GM21576 (cell line): ENCODE data around the gene LSP1.
"Not testable (repeated sequence)": the region's sequence is repeated elsewhere in the genome, so short reads cannot be mapped to it uniquely, and the experiment has no call there.

ENCODE experiments used
- ATAC-seq: cut with Tn5 transposase; IDR thresholded peaks from one replicate; pipeline ENCODE4 v1.9.1; 2021; ENCODE audit warnings: mild to moderate bottlenecking, moderate library complexity; ENCODE audit not compliant: unreplicated experiment

Gene LSP1

DNA sequence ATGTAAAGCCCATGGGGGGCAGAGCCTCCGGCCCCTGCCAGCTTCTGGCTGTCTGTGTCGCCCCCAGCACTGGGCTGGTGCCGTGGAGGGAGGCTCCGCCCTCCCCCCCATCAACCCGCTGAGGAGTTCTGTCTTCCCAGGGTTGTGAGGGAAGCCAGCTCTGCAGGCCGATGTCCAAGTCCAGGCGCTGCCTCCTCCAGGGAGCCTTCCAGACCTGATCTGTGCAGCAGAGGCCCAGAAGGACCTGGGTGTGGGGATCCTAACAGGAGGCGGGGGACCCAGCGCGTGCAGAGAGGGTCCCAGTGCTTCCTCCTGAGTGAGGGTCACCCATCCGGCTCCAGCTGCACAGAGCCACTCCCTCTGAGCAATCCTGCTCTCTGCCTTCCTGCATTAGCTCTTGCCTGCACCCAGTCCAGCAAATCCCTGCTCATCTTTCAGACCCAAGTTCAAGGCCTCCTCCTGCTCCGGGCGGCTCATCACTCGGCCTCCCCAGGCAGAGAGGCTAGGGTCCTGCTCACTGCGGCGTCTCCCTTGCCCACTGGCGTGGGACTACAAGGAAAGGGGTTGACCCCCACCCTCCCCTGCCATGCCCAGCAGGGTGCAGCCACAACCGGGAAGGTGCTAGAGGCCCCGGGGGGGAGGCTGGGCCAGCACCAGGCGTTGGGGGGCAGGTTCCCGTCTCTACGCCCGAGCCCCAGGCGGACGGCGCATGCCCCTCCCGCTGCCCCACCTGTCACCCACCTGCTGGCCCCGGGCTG, 22.4 kb downstream of the LSP1 start:
- ATAC-seq = no peak

DNA sequence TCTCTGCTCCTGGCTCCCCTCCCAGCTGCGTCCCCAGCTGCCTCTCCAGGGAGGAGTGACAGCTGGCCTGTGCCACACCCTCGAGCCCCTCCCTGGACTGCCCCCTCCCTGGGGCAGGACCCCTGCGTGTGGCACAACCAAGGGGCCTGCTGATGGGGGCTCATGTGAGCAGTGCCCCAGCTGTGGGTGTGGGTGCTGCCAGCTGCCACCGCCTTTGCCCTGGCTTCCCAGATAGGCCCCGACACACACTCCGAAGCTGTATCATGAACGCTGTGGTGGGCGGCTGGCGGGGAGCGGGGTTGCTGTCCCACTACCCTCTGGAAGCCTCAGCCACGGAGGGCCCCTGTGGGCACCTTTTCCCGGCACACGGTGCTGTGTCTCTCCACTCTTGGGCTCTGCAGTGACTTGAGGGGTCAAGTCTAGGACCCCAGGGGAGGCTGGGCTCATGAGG, 23.0 kb downstream of the LSP1 start:
- not testable (repeated sequence) for ATAC-seq

DNA sequence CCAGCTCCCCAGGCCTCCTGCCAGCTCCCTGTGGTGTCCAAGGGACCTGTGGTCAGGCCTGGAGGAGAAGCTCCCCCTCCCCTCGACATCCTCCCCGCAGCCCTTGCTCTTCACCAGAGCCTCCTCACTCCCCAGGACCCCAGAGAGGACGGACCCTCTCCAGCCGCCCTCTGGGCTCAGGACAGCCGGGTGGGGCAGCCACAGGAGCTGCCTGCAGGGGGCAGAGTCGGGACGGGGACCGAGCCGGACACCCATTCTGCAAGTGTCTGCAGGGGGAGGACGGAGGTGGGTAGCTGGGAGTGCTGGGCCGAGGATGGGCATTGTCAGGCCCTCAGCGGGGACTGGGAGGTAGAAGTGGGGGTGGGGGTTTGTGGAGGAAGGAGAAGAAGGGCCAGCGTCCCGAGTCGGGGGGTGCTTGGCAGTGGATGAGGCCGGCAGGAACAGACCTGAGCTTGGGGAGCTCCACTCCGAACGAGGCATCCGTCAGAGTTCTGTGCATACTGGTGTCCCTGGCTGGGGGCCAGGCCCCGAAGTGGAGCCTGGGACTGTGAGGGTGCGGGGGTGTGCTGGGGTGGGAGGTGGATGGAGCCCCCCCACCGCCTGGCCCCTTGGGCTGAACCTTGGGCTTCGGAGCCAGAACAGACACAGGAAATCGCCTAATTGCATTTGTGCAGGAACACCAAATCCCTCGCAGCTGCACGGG, 23.6 kb downstream of the LSP1 start:
- ATAC-seq = no peak

DNA sequence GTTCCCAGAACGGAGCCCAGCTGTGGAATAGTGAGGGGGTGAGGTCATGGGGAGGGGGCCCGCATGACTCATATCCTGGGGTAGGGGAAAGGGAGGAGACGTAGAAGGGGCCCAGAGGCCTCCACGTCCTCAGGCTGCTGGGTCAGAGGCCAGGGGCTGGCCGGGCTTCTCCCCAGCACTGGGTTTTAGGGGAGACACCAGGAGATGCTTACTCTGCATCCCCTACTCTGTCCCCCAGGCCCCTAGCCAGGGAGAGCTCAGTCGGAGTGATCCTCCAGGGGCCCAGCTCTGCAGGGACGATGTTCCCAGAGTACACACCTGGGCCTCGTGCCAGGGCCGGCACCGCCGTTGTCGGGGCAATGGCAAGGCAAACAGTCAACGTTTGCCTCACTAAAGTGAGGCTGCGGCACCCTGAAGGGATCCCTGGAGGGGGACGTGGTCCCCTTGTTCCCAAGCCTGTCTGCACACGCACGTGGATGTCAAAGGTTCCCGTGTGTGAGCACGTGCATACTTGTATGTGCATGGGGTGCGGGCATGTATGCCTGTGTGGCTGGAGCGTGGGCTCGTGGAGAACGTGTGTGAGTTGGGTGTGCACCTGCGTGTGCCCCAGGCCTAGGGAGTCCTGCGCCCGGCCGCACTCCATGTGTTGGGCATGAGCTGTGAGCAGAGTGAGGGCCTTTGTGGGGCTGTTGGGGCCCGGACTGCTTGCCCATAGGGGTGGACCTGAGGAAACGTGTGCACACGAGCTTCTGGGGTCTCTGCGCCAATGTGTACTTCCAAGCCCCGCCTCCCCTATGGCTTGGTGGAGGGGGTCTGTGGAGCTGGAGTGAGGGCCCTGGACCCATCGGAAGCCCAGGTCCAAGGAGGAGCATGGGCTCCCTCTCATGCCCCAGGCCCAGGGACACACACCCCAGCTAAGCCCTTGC, 24.6 kb downstream of the LSP1 start:
- no peak for ATAC-seq

DNA sequence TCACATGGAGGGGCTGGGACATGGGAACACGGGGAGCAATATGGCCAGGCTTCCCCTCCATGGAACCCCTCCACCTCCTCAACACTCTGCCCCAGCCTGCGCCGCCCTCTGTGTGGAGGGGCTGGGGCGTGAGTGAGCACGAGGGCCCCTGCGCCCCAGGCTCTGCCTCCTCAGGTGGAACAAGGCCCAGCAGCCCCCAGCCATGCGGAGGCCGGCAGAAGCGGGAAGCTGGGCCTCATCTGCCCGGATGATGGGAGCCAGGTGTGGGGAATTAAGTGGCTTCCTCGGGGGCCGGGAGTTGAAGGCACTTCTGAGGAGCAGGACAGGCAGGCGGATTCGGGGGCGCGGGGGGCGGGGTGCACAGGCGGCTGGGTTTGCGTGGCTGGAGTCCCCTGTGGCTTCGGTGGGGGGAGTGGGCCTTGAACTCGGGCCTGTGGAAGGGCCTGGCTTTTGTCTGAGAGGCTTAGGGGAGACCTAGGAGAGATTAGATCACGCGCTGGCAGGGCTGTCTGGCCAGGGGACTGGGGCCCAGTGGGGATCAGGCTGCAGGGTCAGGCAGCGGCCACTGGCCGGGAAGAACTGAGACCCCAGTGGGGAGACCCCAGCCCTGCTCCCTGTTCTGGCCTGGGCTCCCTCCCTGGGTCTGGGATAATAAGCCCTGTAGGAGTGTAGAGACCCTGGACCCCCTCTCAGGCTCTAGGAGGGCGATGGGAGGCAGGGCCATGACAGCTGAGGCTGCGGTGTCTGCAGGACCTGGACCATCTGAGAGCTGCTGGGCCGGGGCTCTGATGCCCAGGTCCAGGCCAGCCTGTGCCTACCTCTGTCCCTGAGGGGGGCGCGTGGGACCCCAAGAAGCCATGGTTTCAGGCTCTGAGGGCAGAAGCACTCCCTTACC, 25.5 kb downstream of the LSP1 start:
- ATAC-seq = no peak

DNA sequence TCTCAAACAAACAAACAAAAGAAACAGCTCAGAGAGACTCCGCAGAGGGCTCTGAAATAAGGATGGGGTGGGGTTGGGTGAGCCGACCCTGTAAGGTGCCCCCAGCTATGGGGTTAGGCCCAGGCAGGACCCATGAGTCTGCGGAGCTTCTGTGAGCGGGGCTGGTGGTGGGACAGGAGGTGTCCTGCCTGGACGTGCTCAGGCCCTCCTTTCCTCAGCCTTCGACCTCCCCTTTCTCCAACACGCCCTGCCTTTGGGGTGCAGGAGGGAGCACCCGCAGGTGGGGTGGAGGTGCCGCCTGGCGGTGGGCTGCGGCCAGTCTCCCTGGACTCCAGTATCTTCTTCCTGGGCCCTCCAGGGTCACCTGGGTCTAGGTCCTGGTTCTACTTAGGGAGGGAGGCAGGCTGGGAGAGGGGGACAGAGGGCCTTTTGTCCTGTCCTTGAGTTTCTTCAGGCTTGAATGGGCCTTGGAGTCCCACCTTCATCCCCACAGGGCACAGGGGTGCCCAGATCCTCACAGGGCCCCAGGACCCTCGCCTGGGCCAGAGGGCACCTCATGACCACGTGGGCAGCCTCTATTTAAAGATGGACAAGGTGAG, 26.6 kb downstream of the LSP1 start:
- ATAC-seq = no peak

DNA sequence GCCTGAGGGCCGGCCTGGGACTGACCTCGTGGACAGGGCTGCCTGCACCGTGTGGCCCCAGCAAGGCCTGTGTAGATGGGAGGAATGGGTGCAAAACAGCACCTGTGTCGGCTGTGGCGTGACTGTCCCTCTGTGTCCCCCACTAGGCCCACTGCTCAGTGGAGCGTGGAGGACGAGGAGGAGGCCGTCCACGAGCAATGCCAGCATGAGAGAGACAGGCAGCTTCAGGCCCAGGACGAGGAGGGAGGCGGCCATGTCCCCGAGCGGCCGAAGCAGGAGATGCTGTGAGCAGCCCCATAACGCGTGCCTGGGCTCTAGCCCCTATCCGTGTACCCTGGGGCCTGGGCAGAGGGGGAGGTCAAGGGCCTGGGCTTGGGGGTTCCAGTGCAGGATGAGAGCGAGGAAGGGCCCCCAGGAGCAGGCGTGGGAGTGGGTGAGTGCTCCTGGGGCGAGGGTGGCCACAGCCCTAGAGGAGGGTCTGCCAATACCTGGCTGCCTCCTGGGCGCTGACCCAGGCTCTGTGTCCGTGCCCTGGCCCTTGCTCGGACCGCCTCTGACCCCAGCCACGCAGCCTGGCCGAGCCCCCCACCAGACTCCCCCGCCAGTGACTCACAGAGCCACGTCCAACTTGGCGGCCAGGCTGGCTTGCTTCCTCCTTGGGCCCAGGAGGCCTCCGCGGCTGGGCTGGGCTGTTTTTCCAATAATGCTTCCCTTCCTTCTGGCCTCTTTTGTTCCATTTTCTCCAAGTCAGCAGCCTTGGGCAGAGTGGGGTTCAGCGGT, 27.2 kb downstream of the LSP1 start:
- no peak for ATAC-seq

DNA sequence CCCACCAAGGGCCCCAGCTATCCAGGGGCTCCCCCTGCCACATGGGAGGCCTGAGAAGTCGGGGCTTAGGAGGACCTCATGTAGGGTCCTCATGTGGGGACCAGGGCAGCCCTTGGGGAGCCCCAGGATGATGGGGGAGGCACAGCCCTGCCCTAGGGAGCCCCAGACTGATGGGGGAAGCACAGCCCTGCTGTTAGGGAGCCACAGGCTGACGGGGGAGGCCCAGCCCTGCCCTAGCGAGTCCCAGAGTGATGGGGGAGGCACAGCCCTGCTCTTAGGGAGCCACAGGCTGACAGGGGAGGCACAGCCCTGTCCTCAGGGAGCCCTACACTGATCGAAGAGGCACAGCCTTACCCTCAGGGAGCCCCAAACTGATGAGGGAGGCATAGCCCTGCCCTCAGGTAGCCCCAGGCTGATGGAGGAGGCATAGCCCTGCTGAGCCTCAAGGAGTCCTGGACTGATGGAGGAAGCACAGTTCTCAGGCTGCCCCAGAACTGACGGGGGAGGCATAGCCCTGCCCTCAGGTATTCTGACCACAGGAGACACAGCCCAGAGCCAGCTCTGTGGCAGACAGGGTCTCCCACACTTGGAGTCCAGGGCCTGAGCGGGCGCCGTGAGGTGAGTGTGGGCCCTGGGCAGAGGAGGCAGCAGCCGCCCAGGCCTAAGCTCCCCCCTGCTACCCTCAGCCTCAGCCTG, 28.0 kb downstream of the LSP1 start:
- ATAC-seq = no peak

DNA sequence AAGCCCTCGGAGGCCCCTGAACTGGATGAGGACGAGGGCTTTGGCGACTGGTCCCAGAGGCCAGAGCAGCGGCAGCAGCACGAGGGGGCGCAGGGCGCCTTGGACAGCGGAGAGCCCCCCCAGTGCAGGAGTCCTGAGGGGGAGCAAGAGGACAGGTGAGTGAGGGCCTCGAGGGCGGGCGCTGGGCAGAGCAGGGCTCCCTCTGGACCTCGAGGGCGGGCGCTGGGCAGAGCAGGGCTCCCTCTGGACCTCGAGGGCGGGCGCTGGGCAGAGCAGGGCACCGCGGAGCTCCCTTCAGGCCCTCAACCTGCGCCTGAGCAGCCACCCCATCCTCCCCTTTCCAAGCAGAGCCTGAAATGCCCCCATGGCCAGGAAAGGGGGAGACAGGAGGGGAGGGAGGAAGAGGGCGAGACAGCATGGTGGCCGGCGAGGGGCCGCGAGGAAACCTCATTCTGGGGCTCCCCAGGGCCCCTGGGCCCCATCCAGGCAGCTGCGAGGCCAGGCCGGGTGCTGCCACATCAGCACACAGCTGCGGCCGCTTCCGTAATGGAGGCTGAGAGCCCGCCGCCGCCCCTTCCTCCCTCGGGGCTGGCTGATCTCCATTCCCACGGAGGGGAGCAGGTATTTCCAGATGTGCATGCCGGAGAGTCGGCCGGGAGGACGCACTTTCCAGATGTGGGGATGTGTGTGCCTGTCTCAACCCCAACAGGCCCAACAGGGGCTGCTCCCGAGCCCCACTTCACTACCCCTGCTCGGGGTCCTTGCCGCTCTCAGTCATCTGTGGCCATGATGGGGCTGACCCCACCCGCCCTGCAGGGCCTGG, 28.8 kb downstream of the LSP1 start:
- peak; percentile 26 for ATAC-seq

DNA sequence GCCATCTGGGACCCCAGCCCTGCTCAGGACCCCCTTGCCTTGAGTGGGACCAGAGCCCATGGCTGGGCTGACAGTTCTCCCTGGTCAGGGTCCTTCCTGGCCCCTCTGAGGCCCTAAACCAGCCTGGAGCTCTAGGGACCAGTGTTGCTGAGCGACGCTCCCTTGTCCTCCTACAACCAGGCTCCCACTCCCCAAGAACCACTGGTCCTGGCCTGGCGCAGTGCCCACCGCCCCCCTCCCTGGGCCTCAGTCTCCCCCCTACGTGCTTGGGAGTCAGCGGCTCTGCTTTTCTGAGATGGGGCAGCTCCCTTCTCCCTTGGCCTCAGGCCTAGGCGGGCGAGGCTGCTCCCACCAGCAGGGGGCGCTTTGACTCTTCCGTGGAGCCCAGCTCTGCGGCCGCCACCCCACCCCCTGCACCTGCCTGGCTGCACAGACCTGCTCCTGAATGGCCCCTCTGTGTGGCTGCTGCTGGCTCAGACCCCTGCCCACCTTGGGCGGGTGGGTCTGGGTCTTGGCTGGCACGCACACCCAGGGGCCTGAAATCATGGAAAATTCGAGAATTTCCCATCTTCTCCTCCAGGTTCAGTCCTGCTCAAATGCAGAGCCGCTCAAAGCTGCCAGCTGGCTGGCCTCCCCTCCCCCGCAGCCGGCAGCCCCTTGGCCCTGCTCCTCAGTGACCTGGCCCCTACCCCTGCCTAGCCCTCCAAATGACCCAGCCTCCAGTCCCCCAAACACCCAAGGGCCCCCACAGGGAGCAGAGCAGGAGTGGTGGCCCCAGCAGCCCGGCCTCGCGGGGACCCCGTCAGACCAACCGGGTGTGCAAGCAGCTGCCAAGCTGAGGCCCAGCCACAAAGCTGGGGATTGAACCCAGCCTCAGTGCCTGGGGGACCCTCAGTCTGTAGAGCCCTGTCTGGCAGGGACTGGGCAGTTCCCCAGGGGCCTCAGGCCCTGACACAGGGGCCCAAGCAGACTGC, 29.7 kb downstream of the LSP1 start:
- peak; percentile 53 for ATAC-seq

DNA sequence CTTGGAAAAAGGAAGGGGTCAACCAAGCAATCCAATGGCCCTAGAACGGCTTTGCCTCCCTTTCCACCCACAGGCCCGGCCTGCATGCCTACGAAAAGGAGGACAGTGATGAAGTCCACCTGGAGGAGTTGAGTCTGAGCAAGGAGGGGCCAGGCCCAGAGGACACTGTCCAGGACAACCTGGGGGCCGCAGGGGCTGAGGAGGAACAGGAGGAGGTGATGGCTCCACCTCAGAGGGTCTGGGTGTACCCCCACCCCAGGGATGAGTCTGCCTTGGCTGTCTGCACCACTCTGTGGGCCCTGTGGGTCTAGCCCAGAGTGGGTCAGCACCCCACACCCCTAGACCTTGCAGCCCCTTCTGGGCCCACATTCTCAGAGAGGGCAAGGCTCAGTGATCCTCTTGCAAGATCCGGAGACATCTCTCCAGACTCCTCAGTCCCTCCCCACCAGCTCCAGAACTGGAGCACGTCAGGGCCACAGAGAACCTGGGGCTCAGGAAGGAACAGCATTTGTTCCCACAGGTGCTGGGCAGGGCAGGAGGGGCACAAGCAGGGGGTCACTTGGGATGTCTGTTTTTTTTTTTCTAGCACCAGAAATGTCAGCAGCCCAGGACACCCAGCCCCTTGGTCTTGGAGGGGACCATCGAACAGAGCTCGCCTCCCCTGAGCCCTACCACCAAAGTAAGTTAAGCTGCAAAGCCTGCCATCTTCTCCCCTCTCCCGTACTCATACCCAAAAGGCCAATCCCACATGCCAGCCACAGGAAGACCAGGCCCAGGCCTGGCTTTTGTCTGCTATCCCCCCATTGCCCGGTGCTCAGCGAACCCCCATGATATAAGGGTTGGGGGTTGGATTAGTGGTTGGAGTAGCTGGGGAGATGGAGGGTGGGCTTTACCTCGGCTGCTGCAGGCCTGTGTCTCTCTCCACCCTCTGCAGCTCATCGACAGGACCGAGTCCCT, 30.7 kb downstream of the LSP1 start:
- ATAC-seq = no peak

DNA sequence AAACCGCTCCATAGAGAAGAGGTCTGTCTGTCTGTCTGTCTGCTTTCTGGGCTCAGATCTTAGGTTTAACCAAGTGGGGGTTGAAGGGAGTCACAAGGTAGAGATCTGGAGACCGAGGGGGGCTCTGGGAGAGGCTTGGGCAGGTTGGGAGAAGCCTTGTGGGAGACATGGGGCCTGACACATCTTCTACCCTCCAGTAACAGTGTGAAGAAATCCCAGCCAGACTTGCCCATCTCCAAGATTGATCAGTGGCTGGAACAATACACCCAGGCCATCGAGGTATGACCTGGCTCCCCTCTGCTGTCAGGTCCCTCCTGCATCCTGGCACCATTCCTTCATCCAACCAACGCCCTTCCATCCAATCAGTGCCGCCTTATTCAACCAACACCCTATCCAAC, 31.4 kb downstream of the LSP1 start:
- ATAC-seq = no peak

DNA sequence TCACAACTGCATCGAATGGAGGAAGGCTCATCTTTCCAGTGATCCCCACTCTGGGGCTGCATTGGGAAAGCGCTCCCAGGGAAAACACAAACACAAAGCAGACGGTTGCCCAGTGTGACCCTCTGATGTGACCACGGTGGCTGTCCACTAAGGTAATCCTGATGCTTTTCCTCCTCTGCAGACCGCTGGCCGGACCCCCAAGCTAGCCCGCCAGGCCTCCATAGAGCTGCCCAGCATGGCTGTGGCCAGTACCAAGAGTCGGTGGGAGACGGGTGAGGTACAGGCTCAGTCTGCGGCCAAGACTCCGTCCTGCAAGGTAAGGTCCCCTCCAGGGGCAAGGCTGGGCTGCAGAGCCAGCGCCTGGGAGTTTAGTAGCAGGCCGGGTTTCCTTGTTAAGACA, 33.7 kb downstream of the LSP1 start:
- ATAC-seq = not testable (repeated sequence)

DNA sequence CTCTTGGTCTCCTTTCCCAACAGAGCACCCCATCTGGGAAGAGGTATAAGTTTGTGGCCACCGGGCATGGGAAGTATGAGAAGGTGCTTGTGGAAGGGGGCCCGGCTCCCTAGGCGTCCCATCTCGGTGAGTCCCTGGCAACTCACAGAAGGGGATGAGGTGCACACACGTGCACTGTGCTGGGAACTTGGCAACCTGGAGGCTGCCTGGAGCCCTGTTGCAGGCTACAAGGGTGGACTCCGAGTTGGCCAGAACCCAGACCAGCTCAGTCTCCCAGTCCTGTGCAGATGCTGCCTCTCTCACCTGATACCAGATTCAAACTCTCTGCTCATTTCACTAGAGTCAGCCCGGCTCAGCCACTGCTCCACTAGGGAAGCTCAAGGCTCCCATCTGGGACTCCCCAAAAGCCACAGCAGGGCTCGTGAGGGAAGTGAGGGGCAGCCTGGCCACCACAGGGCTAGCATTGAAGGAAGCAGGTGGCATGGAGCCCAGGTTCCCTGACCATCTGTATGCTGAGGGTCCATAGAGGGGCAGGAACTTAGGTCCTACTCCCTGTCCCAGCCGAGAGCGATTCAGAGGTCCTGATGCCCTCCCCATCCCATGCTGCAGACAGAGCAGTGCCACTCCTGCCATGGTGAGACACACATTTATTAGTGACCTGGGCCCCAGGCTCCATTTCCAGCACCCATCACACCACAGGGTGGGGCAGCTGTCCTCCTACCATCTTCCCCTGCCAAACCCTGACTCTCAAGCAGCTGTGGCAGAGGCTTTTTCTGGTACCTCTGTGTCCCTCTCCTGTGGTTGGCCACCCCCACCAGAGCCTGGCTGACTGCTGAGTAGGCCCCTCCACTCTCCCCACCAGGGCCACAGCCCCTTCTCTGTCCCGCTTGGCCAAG, 34.8 kb downstream of the LSP1 start:
- no peak for ATAC-seq
